SK-N-SH treated with all-trans-retinoic acid at 6 μM for 48 hours (cell line): Measurements from ENCODE around the gene HIVEP2.

Experiments used
- ATAC-seq: fragments of 200-7000 bp; cut with Tn5 transposase; 3 replicates; pipeline ENCODE4 v1.9.1; 2020; ENCODE audit warnings: mild to moderate bottlenecking, moderate library complexity
- ARNTL ChIP-seq: fragments of 450-650 bp; formaldehyde crosslinking; IDR thresholded peaks from 2 replicates; pipeline ENCODE4 v1.5.0; 2020; ENCODE audit warnings: low read depth, mild to moderate bottlenecking, moderate library complexity, borderline replicate concordance
- BACH2 ChIP-seq: fragments of 250-450 bp; sonication (Bioruptor Pico); IDR thresholded peaks from 2 replicates; pipeline ENCODE4 v1.9.0; 2021; ENCODE audit warnings: mild to moderate bottlenecking, borderline replicate concordance
- CREB5 ChIP-seq: fragments of 250-450 bp; sonication (Bioruptor Pico); IDR thresholded peaks from 2 replicates; pipeline ENCODE4 v1.5.1; 2020; ENCODE audit warnings: low read depth, mild to moderate bottlenecking, moderate library complexity
- CSDC2 ChIP-seq: fragments of 250-450 bp; sonication (Bioruptor Pico); IDR thresholded peaks from 2 replicates; pipeline ENCODE4 v1.5.0; 2020; ENCODE audit warnings: mild to moderate bottlenecking, moderate library complexity
- CSRNP3 ChIP-seq: fragments of 250-450 bp; sonication (Bioruptor Pico); IDR thresholded peaks from 2 replicates; pipeline ENCODE4 v1.5.1; 2021; ENCODE audit warnings: mild to moderate bottlenecking, moderate library complexity
- ESRRG ChIP-seq: fragments of 250-450 bp; sonication (Bioruptor Pico); IDR thresholded peaks from 2 replicates; pipeline ENCODE4 v1.6.1; 2021; ENCODE audit warnings: mild to moderate bottlenecking
- ISL1 ChIP-seq: fragments of 250-450 bp; sonication (Bioruptor Pico); IDR thresholded peaks from 2 replicates; pipeline ENCODE4 v2.1.2; 2022; ENCODE audit warnings: mild to moderate bottlenecking, moderate library complexity
- OSR1 ChIP-seq: fragments of 250-450 bp; sonication (Bioruptor Pico); IDR thresholded peaks from 2 replicates; pipeline ENCODE4 v1.8.0; 2022; ENCODE audit warnings: moderate library complexity, mild to moderate bottlenecking, inconsistent platforms
- PATZ1 ChIP-seq: fragments of 250-450 bp; sonication (Bioruptor Pico); IDR thresholded peaks from 2 replicates; pipeline ENCODE4 v1.8.0; 2020; ENCODE audit warnings: mild to moderate bottlenecking, moderate library complexity, borderline replicate concordance
- POU6F1 ChIP-seq: fragments of 250-450 bp; sonication (Bioruptor Pico); IDR thresholded peaks from 2 replicates; pipeline ENCODE4 v1.8.0; 2021; ENCODE audit warnings: low read depth, mild to moderate bottlenecking, moderate library complexity, borderline replicate concordance
- PPARA ChIP-seq: fragments of 250-450 bp; sonication (Bioruptor Pico); IDR thresholded peaks from 2 replicates; pipeline ENCODE4 v1.5.0; 2020; ENCODE audit warnings: mild to moderate bottlenecking, borderline replicate concordance
- RARB ChIP-seq: fragments of 250-450 bp; sonication (Bioruptor Pico); IDR thresholded peaks from 2 replicates; pipeline ENCODE4 v1.8.0; 2021; ENCODE audit warnings: mild to moderate bottlenecking, moderate library complexity
- SNAI2 ChIP-seq: fragments of 250-450 bp; sonication (Bioruptor Pico); IDR thresholded peaks from 2 replicates; pipeline ENCODE4 v1.5.0; 2020; ENCODE audit warnings: mild to moderate bottlenecking, moderate library complexity
- TSHZ2 ChIP-seq: fragments of 250-450 bp; sonication (Bioruptor Pico); IDR thresholded peaks from 2 replicates; pipeline ENCODE4 v1.5.0; 2020; ENCODE audit warnings: mild to moderate bottlenecking, moderate library complexity
- ZC3H10 ChIP-seq: fragments of 250-450 bp; sonication (Bioruptor Pico); IDR thresholded peaks from 2 replicates; pipeline ENCODE4 v1.5.1; 2021; ENCODE audit warnings: mild to moderate bottlenecking, moderate library complexity
- ZFP3 ChIP-seq: fragments of 250-450 bp; sonication (Bioruptor Pico); IDR thresholded peaks from 2 replicates; pipeline ENCODE4 v1.5.0; 2020; ENCODE audit warnings: mild to moderate bottlenecking, moderate library complexity
- ZNF70 ChIP-seq: fragments of 450-650 bp; formaldehyde crosslinking; IDR thresholded peaks from 2 replicates; pipeline ENCODE4 v1.5.0; 2020; ENCODE audit warnings: mild to moderate bottlenecking, moderate library complexity
- ZNF8 ChIP-seq: fragments of 450-650 bp; formaldehyde crosslinking; IDR thresholded peaks from 2 replicates; pipeline ENCODE4 v1.5.0; 2020; ENCODE audit warnings: mild to moderate bottlenecking, moderate library complexity

Gene HIVEP2

GRCh38 chr6:142943711-142944123 is 1.3 kb downstream of the HIVEP2 start (continued):
- no peak for TF ChIP-seq OSR1 (CRISPR knock-in tag)
- TF ChIP-seq ZNF70 (CRISPR knock-in tag): no peak
- no peak for TF ChIP-seq ZFP3
- TF ChIP-seq ZC3H10: no peak
- TF ChIP-seq CSDC2: no peak
- TF ChIP-seq ISL1 (CRISPR knock-in tag): no peak
- no peak for TF ChIP-seq SNAI2
- no peak for TF ChIP-seq ARNTL (CRISPR knock-in tag)
- no peak for TF ChIP-seq PPARA (CRISPR knock-in tag)

GRCh38 chr6:142942805-142943227 is 2.2 kb downstream of the HIVEP2 start:
- TF ChIP-seq PATZ1 (CRISPR knock-in tag) (no peak), ZNF70 (CRISPR knock-in tag) (no peak), POU6F1 (CRISPR knock-in tag) (no peak)
- ATAC-seq: no peak

- no peak for TF ChIP-seq ESRRG (CRISPR knock-in tag)
- no peak for TF ChIP-seq ZNF70 (CRISPR knock-in tag)
- TF ChIP-seq CREB5 (CRISPR knock-in tag): no peak
- TF ChIP-seq TSHZ2 (CRISPR knock-in tag): no peak
- TF ChIP-seq OSR1 (CRISPR knock-in tag): no peak
- no peak for TF ChIP-seq ISL1 (CRISPR knock-in tag)
- no peak for TF ChIP-seq CSRNP3 (CRISPR knock-in tag)
- no peak for TF ChIP-seq CSDC2
- TF ChIP-seq BACH2 (CRISPR knock-in tag): no peak
- no peak for TF ChIP-seq ZFP3
- TF ChIP-seq ARNTL (CRISPR knock-in tag): no peak
- no peak for TF ChIP-seq RARB (CRISPR knock-in tag)
- no peak for TF ChIP-seq SNAI2
- TF ChIP-seq ZNF8 (CRISPR knock-in tag): no peak
- no peak for TF ChIP-seq PPARA (CRISPR knock-in tag)
- no peak for ATAC-seq
Measured at GRCh38 chr6:142942238-142942637, 2.7 kb downstream of the HIVEP2 start.

- TF ChIP-seq PATZ1 (CRISPR knock-in tag): no peak
- ATAC-seq: no peak
Measured at GRCh38 chr6:142941018-142941417, 4.0 kb downstream of the HIVEP2 start.
